ENCODE measurements around the gene ADAMTSL4. TPM values are rescaled to one million over a fixed set of nuclear protein-coding genes. Genes with fewer than 3 reads are reported as not detected.
A peak's percentile ranks its signal among the peaks of the same experiment; 100 is the strongest.
"Not testable (repeated sequence)": the region's sequence is repeated elsewhere in the genome, so short reads cannot be mapped to it uniquely, and the experiment has no call there.

Gene ADAMTSL4
- total RNA-seq, 1 donor = 5.4 TPM

DNA sequence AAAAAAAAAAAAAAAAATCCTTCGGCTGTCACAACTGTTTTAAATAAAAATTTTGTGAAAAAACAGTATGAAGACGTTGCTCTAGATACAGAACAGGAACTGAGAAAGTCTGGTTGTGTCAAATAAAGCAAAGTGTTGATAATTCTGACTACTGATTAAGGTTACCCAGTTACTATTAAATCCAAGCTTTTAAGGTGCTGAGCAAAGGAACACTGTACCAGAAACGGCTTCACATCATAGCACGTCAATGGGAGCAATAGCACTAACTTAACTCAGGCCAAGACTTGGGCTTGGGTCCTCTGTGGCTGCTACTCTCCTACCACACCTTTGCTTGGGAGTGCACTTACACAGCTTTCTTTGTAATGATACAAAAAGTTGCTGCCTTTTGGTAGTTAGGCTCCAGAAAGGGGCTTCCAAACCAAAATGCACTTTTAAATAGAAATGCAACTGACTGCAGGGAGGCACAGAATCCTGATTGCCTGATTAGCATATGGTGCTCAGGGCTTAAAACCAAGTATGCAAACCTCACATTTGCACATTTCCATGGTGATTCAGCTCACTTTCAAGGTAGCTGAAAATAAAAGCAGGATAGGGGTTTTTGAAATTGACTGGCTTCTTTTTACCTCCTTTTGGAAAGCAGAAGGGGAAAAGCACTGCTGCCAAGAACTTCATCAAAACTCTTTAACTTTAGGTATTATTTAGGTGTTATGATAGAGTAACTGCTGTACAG lies 23.9 kb downstream of the ADAMTSL4 start:
- peaks cover 63% of the 10 kb centered on the region for H3K4me1 ChIP-seq (ENCODE audit: insufficient read depth, low read length)
- peaks cover 53% of the 10 kb centered on the region for H4K20me1 ChIP-seq (ENCODE audit: insufficient read depth, low read length)
- H3K4me3 ChIP-seq (ENCODE audit: insufficient read depth, low read length) = no peak overlapping the region
- H3K79me2 ChIP-seq (ENCODE audit: insufficient read depth, low read length) = peaks cover 65% of the 10 kb centered on the region
- peak overlapping the region; percentile 6 for H3K27ac ChIP-seq (ENCODE audit: low read depth, low read length)
- H2AFZ ChIP-seq (ENCODE audit: low read length) = no peak overlapping the region
- TF ChIP-seq, protein P1, sequence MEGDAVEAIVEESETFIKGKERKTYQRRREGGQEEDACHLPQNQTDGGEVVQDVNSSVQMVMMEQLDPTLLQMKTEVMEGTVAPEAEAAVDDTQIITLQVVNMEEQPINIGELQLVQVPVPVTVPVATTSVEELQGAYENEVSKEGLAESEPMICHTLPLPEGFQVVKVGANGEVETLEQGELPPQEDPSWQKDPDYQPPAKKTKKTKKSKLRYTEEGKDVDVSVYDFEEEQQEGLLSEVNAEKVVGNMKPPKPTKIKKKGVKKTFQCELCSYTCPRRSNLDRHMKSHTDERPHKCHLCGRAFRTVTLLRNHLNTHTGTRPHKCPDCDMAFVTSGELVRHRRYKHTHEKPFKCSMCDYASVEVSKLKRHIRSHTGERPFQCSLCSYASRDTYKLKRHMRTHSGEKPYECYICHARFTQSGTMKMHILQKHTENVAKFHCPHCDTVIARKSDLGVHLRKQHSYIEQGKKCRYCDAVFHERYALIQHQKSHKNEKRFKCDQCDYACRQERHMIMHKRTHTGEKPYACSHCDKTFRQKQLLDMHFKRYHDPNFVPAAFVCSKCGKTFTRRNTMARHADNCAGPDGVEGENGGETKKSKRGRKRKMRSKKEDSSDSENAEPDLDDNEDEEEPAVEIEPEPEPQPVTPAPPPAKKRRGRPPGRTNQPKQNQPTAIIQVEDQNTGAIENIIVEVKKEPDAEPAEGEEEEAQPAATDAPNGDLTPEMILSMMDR (IDR thresholded peaks at IDR 0.05; ENCODE audit: extremely low read depth, low read depth, low read length) = no peak
- H3K4me2 ChIP-seq (ENCODE audit: insufficient read depth, low read length) = peak overlapping the region; percentile 14
- peaks cover 64% of the 10 kb centered on the region for H3K36me3 ChIP-seq (ENCODE audit: insufficient read depth, low read length)
- DNase-seq (ENCODE audit: insufficient read length, low spot score, missing footprints) = no peak
- H3K27me3 ChIP-seq (ENCODE audit: insufficient read depth, low read length) = no peaks in the 10 kb centered on the region
- H3K9me3 ChIP-seq (ENCODE audit: low read depth, low read length) = no peaks in the 10 kb centered on the region

DNA sequence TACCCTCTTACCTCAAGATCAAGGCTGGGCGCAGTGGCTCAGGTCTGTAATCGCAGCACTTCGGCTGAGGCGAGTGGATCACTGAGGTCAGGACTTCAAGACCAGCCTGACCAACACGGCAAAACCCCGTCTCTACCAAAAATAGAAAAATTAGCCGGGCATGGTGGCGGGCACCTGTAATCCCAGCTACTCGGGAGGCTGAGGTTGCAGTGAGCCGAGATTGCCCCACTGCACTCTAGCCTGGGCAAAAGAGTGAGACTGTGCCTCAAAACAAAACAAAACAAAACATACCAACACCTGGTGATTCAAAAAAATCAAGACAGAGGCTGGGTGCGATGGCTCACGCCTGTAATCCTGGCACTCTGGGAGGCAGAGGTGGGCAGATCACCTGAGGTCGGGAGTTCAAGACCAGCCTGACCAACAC lies 24.5 kb downstream of the ADAMTSL4 start:
- H3K4me2 ChIP-seq (ENCODE audit: insufficient read depth, low read length) = peak overlapping the region; percentile 10
- H3K4me1 ChIP-seq (ENCODE audit: insufficient read depth, low read length) = peaks cover 57% of the 10 kb centered on the region
- peak overlapping the region; percentile 6 for H3K27ac ChIP-seq (ENCODE audit: low read depth, low read length)
- not testable (repeated sequence) for H3K9me3 ChIP-seq (ENCODE audit: low read depth, low read length); H2AFZ ChIP-seq (ENCODE audit: low read length); H3K27me3 ChIP-seq (ENCODE audit: insufficient read depth, low read length); DNase-seq (ENCODE audit: insufficient read length, low spot score, missing footprints); H3K4me3 ChIP-seq (ENCODE audit: insufficient read depth, low read length)
- peaks cover 70% of the 10 kb centered on the region for H3K79me2 ChIP-seq (ENCODE audit: insufficient read depth, low read length)
- H3K36me3 ChIP-seq (ENCODE audit: insufficient read depth, low read length) = peaks cover 70% of the 10 kb centered on the region
- H4K20me1 ChIP-seq (ENCODE audit: insufficient read depth, low read length) = peaks cover 59% of the 10 kb centered on the region

DNA sequence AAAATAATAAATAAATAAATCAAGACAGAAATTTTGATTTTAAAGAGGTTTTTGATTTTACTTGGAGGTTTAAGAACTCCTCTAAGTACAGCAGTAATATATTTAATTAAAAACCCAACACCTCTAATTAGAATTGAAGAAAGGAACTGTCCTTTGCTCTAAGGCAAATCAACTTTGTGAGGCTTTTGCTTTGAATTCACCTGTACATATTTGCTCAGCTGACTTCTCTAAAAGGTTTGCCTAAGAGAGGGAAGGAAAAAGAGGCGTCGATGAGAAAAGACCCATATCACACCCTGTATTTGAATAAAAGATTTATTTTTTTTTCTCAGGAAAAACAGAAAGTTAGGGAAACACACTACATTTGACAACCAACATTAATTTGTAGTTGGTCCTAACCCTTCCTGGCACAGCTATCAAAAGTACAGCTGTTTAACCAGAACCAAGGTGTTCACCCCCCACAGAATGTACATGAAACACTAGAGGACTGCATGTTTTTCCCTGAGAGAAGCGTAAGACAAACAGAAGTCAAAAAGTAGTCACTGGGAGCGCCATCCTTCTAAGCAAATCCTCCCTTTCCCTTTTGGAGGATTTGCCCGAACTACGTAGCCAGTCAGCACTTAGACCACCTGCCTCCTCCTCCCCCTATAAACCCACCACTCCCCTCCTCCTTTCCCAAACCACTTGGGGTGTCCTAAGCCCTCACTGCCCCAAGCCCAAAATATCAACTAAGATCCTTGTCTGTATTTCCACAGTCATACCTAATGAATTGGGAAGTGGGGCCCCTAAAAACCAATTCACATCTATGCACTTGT lies 25.3 kb downstream of the ADAMTSL4 start:
- H3K4me2 ChIP-seq (ENCODE audit: insufficient read depth, low read length) = peak overlapping the region; percentile 96
- peaks cover 50% of the 10 kb centered on the region for H3K4me1 ChIP-seq (ENCODE audit: insufficient read depth, low read length)
- H4K20me1 ChIP-seq (ENCODE audit: insufficient read depth, low read length) = peaks cover 64% of the 10 kb centered on the region
- no peaks in the 10 kb centered on the region for H3K9me3 ChIP-seq (ENCODE audit: low read depth, low read length)
- no peaks in the 10 kb centered on the region for H3K27me3 ChIP-seq (ENCODE audit: insufficient read depth, low read length)
- no peak for DNase-seq (ENCODE audit: insufficient read length, low spot score, missing footprints)
- no peak overlapping the region for H2AFZ ChIP-seq (ENCODE audit: low read length)
- H3K36me3 ChIP-seq (ENCODE audit: insufficient read depth, low read length) = peaks cover 72% of the 10 kb centered on the region
- H3K4me3 ChIP-seq (ENCODE audit: insufficient read depth, low read length) = peak overlapping the region; percentile 99
- TF ChIP-seq, protein P1 (IDR thresholded peaks at IDR 0.05; ENCODE audit: extremely low read depth, low read depth, low read length) = no peak
- peak overlapping the region; percentile 98 for H3K27ac ChIP-seq (ENCODE audit: low read depth, low read length)
- peaks cover 77% of the 10 kb centered on the region for H3K79me2 ChIP-seq (ENCODE audit: insufficient read depth, low read length)

DNA sequence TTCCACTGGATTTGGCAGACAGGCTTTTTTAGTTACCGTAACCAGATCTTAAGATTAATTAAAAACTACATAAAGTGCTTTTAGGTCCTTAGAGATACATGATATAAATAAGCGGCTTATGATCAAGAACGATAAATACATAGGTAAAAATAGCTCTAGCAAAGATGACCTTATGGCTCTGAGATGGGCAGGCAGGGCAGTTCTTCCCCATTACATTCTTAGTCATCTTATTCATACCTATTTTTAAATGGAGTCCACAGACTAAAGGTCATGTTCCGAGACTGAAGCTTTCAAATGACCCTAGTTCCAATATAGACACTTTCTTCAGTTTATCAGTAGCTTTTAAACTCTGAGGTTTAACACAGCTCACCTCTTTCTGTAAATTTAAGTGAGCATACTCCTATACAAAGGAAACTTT lies 25.9 kb downstream of the ADAMTSL4 start:
- Histone ChIP-seq H3K4me2 (ENCODE audit: insufficient read depth, low read length) (peak overlapping the region; percentile 96), H3K79me2 (ENCODE audit: insufficient read depth, low read length) (peaks cover 77% of the 10 kb centered on the region), H3K4me1 (ENCODE audit: insufficient read depth, low read length) (peaks cover 47% of the 10 kb centered on the region), H3K36me3 (ENCODE audit: insufficient read depth, low read length) (peaks cover 72% of the 10 kb centered on the region), H3K27ac (ENCODE audit: low read depth, low read length) (peak overlapping the region; percentile 98), H3K4me3 (ENCODE audit: insufficient read depth, low read length) (peak overlapping the region; percentile 99), H2AFZ (ENCODE audit: low read length) (no peak overlapping the region), H4K20me1 (ENCODE audit: insufficient read depth, low read length) (peaks cover 64% of the 10 kb centered on the region), H3K27me3 (ENCODE audit: insufficient read depth, low read length) (no peaks in the 10 kb centered on the region), H3K9me3 (ENCODE audit: low read depth, low read length) (no peaks in the 10 kb centered on the region)
- TF ChIP-seq, protein P1 (IDR thresholded peaks at IDR 0.05; ENCODE audit: extremely low read depth, low read depth, low read length) = no peak
- DNase-seq (ENCODE audit: insufficient read length, low spot score, missing footprints) = no peak

All from osteoblast (primary cell).